IPS-18a (cell line): ENCODE measurements around the gene RHOF.
"Not testable (repeated sequence)": the region's sequence is repeated elsewhere in the genome, so short reads cannot be mapped to it uniquely, and the experiment has no call there.

Experiments
- H3K27ac ChIP-seq: one replicate; pipeline ENCODE4 v1.5.1; 2013; ENCODE audit warnings: low read length
- H3K27me3 ChIP-seq: one replicate; pipeline ENCODE4 v1.6.1; 2013; ENCODE audit warnings: mild to moderate bottlenecking, low read length; ENCODE audit not compliant: control insufficient read depth, insufficient read depth
- H3K36me3 ChIP-seq: one replicate; pipeline ENCODE4 v1.6.1; 2013; ENCODE audit warnings: low read depth, low read length; ENCODE audit not compliant: control insufficient read depth
- H3K4me1 ChIP-seq: one replicate; pipeline ENCODE4 v1.6.1; 2013; ENCODE audit warnings: low read depth, low read length; ENCODE audit not compliant: control insufficient read depth
- H3K4me3 ChIP-seq: one replicate; pipeline ENCODE4 v1.5.1; 2013; ENCODE audit warnings: low read length
- H3K9ac ChIP-seq: one replicate; pipeline ENCODE4 v1.6.1; 2013; ENCODE audit warnings: mild to moderate bottlenecking, low read length, moderate library complexity
- H3K9me3 ChIP-seq: one replicate; pipeline ENCODE4 v1.6.1; 2013; ENCODE audit warnings: low read depth, low read length; ENCODE audit not compliant: control insufficient read depth

Gene RHOF

GRCh38 chr12:121773011-121773777 lies 20.3 kb downstream of the RHOF start:
- Histone ChIP-seq H3K36me3 (no peaks in the 10 kb centered on the region), H3K9ac (no peak overlapping the region)

GRCh38 chr12:121770813-121771625 lies 22.5 kb downstream of the RHOF start:
- H3K4me3 ChIP-seq = no peak overlapping the region
- H3K9me3 ChIP-seq = no peaks in the 10 kb centered on the region
- H3K27ac ChIP-seq = no peak overlapping the region
- H3K27me3 ChIP-seq = no peaks in the 10 kb centered on the region
- no peaks in the 10 kb centered on the region for H3K4me1 ChIP-seq
- no peaks in the 10 kb centered on the region for H3K36me3 ChIP-seq
- H3K9ac ChIP-seq = no peak overlapping the region

More at GRCh38 chr12:121773011-121773777, 20.3 kb downstream of the RHOF start:
- Histone ChIP-seq H3K27me3 (no peaks in the 10 kb centered on the region), H3K27ac (no peak overlapping the region), H3K9me3 (no peaks in the 10 kb centered on the region), H3K4me3 (no peak overlapping the region), H3K4me1 (no peaks in the 10 kb centered on the region)

DNA sequence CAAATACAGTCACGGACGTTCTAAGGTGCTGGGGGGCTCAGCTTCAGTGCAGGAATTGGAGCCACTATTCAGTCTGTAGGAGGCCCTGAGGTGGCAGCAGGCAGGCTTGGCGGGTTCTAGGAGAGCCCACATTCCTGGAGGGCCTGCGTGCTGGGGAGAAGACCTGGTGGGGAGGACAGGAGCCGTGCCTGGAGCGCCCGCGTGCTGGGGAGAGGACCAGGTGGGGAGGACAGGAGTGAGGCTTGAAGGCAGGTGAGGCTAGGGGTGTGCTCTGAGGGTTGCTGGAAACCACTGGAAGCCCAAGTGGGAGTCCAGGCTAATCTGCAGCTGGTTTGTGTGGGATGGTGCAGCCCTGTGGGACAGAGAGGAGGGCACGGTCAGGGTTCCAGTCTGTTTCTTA lies 23.1 kb downstream of the RHOF start:
- Histone ChIP-seq H3K4me1 (no peaks in the 10 kb centered on the region), H3K4me3 (no peak overlapping the region), H3K9me3 (no peaks in the 10 kb centered on the region), H3K27me3 (no peaks in the 10 kb centered on the region), H3K27ac (no peak overlapping the region), H3K36me3 (no peaks in the 10 kb centered on the region), H3K9ac (no peak overlapping the region)

GRCh38 chr12:121769831-121770301 lies 23.6 kb downstream of the RHOF start:
- no peak overlapping the region for H3K27ac ChIP-seq
- H3K27me3 ChIP-seq = no peaks in the 10 kb centered on the region
- no peaks in the 10 kb centered on the region for H3K4me1 ChIP-seq
- H3K9me3 ChIP-seq = no peaks in the 10 kb centered on the region
- no peak overlapping the region for H3K9ac ChIP-seq
- H3K36me3 ChIP-seq = no peaks in the 10 kb centered on the region
- no peak overlapping the region for H3K4me3 ChIP-seq

DNA sequence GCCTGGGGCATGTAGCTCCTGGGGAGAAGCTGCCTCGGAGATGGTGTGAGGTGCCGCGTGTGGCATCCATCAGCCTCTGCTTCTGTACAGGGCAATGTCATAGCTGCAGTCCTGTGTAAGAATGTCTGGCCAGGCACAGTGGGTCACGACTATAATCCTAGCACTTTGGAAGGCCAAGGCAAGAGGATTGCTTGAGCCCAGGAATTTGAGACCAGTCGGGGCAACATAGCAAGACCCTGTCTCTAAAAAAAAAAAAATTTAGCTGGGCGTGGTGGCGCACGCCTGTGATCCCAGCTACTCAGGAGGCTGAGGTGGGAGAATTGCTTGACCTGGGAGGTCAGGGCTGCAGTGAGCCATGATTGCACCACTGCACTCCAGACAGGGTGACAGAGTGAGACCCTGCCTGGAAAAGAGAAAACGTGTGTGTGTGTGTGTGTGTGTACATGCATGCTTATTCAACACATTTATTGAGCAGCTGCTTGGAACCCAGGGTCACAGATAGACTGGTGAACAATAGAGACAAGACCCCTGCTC lies 24.1 kb downstream of the RHOF start:
- Histone ChIP-seq H3K4me3 (no peak overlapping the region), H3K36me3 (no peaks in the 10 kb centered on the region), H3K4me1 (no peaks in the 10 kb centered on the region), H3K9ac (no peak overlapping the region), H3K27me3 (no peaks in the 10 kb centered on the region), H3K9me3 (no peaks in the 10 kb centered on the region), H3K27ac (no peak overlapping the region)

DNA sequence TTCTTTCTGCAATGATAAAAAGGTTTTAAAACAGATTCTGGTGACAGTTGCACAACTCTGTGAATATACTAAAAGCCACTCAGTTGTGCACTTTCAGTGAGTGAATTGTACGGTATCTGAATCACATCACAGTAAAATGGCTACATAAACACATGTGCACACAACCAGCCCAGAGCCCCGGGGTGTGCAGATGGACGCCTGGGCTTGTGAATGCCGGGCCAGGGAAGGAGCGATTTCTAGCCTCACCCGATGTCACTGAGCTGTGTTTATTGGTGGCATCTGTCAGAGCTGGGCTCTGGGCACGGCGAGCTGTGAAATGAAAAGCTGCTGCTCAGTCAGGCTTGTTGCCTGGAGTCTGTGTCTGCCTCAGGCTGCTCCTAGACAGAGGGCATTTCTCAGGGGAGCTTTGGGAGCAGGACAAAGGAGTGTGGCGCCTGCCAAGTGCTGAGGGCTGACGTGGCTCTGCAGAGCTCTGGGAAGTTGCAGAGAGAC lies 25.9 kb downstream of the RHOF start:
- no peaks in the 10 kb centered on the region for H3K4me1 ChIP-seq
- H3K27ac ChIP-seq = no peak overlapping the region
- H3K9ac ChIP-seq = no peak overlapping the region
- H3K36me3 ChIP-seq = no peaks in the 10 kb centered on the region
- no peaks in the 10 kb centered on the region for H3K27me3 ChIP-seq
- no peak overlapping the region for H3K4me3 ChIP-seq
- H3K9me3 ChIP-seq = no peaks in the 10 kb centered on the region

DNA sequence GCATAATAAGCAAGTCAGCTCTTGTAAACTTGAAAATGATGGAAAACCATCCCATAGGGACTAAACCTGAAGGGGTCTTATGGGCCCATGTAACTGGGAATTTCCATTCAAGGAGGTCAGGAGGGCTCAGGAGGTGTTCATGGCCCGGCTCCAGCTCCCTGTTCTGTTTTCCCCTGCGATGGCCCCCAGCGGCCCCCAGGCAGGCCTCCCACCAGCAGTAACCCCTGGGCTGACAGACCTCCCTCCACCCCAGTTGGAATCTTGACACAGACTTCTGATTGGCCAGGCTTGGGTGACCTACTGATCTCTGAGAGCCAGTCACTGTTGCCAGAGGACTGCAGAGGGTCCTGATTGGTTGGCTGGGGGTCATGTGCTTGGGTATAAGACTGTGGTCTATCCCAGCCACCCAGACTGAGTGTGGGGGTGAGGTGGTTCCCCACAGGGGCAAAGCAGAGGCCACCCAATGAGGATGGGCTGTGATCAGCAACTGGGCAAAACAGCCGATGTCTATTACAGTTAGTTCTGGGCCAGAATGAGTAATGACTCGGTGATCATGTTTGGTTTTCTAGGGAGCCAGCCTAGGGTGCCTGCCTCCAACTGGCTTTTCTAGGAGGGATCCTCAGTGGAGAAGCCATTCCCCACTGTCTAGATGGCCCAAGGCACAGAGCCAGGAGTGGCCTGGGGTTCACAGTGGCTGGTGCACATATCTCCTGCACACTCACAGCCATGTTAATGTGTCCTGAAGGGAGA lies 27.0 kb downstream of the RHOF start:
- Histone ChIP-seq H3K27me3 (no peaks in the 10 kb centered on the region), H3K36me3 (no peaks in the 10 kb centered on the region), H3K27ac (no peak overlapping the region), H3K9me3 (no peaks in the 10 kb centered on the region), H3K9ac (no peak overlapping the region), H3K4me3 (no peak overlapping the region), H3K4me1 (no peaks in the 10 kb centered on the region)

DNA sequence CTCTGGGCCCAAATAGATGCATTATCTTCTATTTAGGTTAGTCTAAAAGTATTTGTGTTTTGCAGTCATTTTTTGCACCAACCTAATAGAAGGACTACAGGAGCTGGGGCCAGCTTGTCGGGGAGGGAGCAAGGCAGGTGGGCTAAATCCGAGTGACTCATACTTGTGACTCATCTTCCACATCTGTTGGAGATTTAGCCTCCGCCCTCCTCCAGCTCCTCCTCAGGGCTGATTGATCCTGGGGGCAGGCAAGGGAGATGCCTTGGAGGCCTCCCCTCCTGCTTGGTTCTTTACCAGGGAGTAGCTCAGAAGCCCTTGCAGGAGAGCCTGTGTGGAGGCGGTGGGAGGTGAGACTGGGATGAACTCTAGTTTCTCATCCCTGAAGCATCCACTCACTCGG lies 27.9 kb downstream of the RHOF start:
- Histone ChIP-seq H3K27ac (no peak overlapping the region), H3K4me3 (no peak overlapping the region), H3K4me1 (no peaks in the 10 kb centered on the region), H3K36me3 (no peaks in the 10 kb centered on the region), H3K9ac (no peak overlapping the region), H3K9me3 (no peaks in the 10 kb centered on the region), H3K27me3 (no peaks in the 10 kb centered on the region)

GRCh38 chr12:121764808-121765207 lies 28.7 kb downstream of the RHOF start:
- no peaks in the 10 kb centered on the region for H3K36me3 ChIP-seq
- no peaks in the 10 kb centered on the region for H3K27me3 ChIP-seq
- no peak overlapping the region for H3K27ac ChIP-seq
- no peak overlapping the region for H3K4me3 ChIP-seq
- no peak overlapping the region for H3K9ac ChIP-seq
- no peaks in the 10 kb centered on the region for H3K4me1 ChIP-seq
- H3K9me3 ChIP-seq = no peaks in the 10 kb centered on the region

GRCh38 chr12:121762269-121762668 lies 31.2 kb downstream of the RHOF start:
- H3K9ac ChIP-seq = no peak overlapping the region
- H3K9me3 ChIP-seq = no peaks in the 10 kb centered on the region
- H3K27ac ChIP-seq = no peak overlapping the region
- H3K4me1 ChIP-seq = no peaks in the 10 kb centered on the region
- no peaks in the 10 kb centered on the region for H3K27me3 ChIP-seq
- no peak overlapping the region for H3K4me3 ChIP-seq
- no peaks in the 10 kb centered on the region for H3K36me3 ChIP-seq

DNA sequence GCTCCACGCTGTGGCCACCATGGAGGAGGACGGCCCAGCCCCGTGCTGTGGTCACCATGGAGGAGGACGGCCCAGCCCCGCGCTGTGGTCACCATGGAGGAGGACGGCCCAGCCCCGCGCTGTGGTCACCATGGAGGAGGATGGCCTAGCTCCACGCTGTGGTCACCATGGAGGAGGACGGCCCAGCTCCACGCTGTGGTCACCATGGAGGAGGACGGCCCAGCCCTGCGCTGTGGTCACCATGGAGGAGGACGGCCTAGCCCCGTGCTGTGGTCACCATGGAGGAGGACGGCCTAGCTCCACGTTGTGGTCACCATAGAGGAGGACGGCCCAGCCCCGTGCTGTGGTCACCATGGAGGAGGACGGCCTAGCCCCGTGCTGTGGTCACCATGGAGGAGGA lies 35.0 kb downstream of the RHOF start:
- not testable (repeated sequence) for H3K27me3 ChIP-seq, H3K4me1 ChIP-seq

More for the DNA sequence above, 35.0 kb downstream of the RHOF start:
- not testable (repeated sequence) for H3K4me3 ChIP-seq, H3K9ac ChIP-seq, H3K27ac ChIP-seq, H3K36me3 ChIP-seq, H3K9me3 ChIP-seq
